Thoracic aorta (tissue), 2 donors: ENCODE data around the gene FGF23. TPM values are rescaled to one million over a fixed set of nuclear protein-coding genes. Genes with fewer than 3 reads are reported as not detected.

Experiments used
- ATAC-seq: fragments of 150-250 bp; one replicate; pipeline ENCODE4 v1.8.0; 2017; ENCODE audit warnings: low read depth; ENCODE audit not compliant: insufficient number of reproducible peaks, low FRiP score
- DNase-seq: peaks from one replicate; pipeline ENCODE4 v3.0.0-alpha.2; 2020; ENCODE audit warnings: low spot score
- H3K27ac ChIP-seq, 2 donors: fragments of 200-600 bp; sonication (generic); 1 replicate in 1 of 2; 2 replicates in 1 of 2; pipeline ENCODE4 v1.5.1; 2016; ENCODE audit warnings: mild to moderate bottlenecking in 2 of 2, moderate library complexity in 2 of 2
- H3K27me3 ChIP-seq: fragments of 200-600 bp; sonication (generic); replicated peaks from 2 replicates; pipeline ENCODE4 v1.6.0; 2016; ENCODE audit warnings: mild to moderate bottlenecking; ENCODE audit not compliant: insufficient read depth
- H3K36me3 ChIP-seq: fragments of 200-600 bp; sonication (generic); one replicate; pipeline ENCODE4 v1.5.1; 2016
- H3K4me1 ChIP-seq, 2 donors: fragments of 200-600 bp; sonication (generic); 1 replicate in 1 of 2; 2 replicates in 1 of 2; pipeline versions ENCODE4 v1.5.1 to v1.6.0; 2016; ENCODE audit warnings: low read depth in 2 of 2, mild to moderate bottlenecking in 1 of 2; ENCODE audit not compliant: control insufficient read depth in 1 of 2
- H3K4me3 ChIP-seq: fragments of 200-600 bp; sonication (generic); 2 replicates; pipeline ENCODE4 v1.5.1; 2016; ENCODE audit warnings: mild to moderate bottlenecking
- H3K9me3 ChIP-seq: fragments of 200-600 bp; sonication (generic); 2 replicates; pipeline ENCODE4 v1.5.1; 2016
- CTCF ChIP-seq: fragments of 200-600 bp; sonication (generic); IDR thresholded peaks from one replicate; pipeline ENCODE4 v1.5.1; 2019; ENCODE audit warnings: antibody characterized with exemption
- total RNA-seq, 2 donors: library from RNA; depleted of rRNA; stranded (reverse); fragments of >200 nt; gene quantifications; one replicate each; pipeline versions ENCODE4 v1.1.0 to v1.2.3, GENCODE V29; 2016

The FGF23 gene
- total RNA-seq, 2 donors from 2014 or later, result not detected

DNA sequence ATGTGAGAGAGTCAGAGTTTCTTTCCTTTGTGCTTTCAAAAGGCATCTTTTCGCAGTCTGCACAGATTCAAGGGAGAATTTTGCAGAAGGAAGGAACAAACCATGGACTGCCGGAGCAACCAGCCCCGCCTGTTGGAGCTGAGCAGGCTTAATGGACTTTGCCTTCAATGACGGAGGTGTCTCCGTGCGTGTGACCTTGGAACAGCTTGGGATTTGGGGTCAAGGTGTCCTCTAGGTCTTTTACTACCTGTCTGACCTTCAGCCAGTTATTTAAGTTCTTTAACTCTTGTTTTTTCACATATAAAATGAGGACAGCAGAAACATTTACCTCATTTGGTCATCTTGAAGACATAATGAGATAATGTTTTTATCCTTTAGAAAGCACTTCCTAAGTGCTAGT is 4.1 kb downstream of the FGF23 start:
- no peaks in the 10 kb centered on the region for H3K4me1 ChIP-seq
- no peak overlapping the region for H3K4me3 ChIP-seq
- no peaks in the 10 kb centered on the region for H3K9me3 ChIP-seq
- ATAC-seq (no peak), DNase-seq (no peak)
- H3K27me3 ChIP-seq, result no peaks in the 10 kb centered on the region
- H3K27ac ChIP-seq, result no peak overlapping the region
- TF ChIP-seq CTCF, result no peak
- H3K36me3 ChIP-seq, result no peaks in the 10 kb centered on the region

- no peak for TF ChIP-seq CTCF
- H3K9me3 ChIP-seq, result no peaks in the 10 kb centered on the region
- ATAC-seq (no peak), DNase-seq (no peak)
- H3K27ac ChIP-seq, result no peak overlapping the region
- H3K27me3 ChIP-seq, result no peaks in the 10 kb centered on the region
- no peak overlapping the region for H3K4me3 ChIP-seq
- H3K4me1 ChIP-seq, result no peaks in the 10 kb centered on the region
- H3K36me3 ChIP-seq, result no peaks in the 10 kb centered on the region
These were observed 6.9 kb downstream of the FGF23 start for GRCh38 chr12:4372653-4373052.

- DNase-seq, result no peak
These were observed 9.2 kb downstream of the FGF23 start for GRCh38 chr12:4370265-4370664.

DNA sequence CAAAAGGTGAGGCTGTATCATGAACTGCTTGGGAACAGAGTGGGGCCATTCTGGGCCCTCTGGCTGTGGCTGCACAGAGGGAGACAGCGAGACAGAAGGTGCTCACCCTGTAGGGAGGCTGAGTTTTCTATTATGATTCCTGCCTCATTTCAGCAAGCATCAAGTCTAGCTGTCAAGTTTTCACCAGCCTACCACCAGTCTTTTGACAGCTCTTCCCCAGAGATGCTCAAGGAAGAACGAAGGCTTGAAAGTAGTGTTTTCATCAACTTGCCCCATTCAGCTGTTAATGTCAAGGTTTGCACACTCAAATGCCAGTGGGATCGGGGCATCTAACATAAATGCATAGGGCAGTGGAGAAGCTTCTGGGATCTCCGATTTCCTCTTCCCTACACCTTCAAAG is 10.0 kb downstream of the FGF23 start:
- no peak overlapping the region for H3K4me3 ChIP-seq
- no peak for TF ChIP-seq CTCF
- no peak for DNase-seq
- no peaks in the 10 kb centered on the region for H3K36me3 ChIP-seq
- no peaks in the 10 kb centered on the region for H3K9me3 ChIP-seq
- H3K4me1 ChIP-seq, result no peaks in the 10 kb centered on the region
- no peaks in the 10 kb centered on the region for H3K27me3 ChIP-seq
- no peak for ATAC-seq
- no peak overlapping the region for H3K27ac ChIP-seq

More at GRCh38 chr12:4370265-4370664, 9.2 kb downstream of the FGF23 start:
- Histone ChIP-seq H3K36me3 (no peaks in the 10 kb centered on the region), H3K9me3 (no peaks in the 10 kb centered on the region), H3K27ac (no peak overlapping the region), H3K4me1 (no peaks in the 10 kb centered on the region), H3K27me3 (no peaks in the 10 kb centered on the region), H3K4me3 (no peak overlapping the region)
- TF ChIP-seq CTCF, result no peak
- no peak for ATAC-seq

DNA sequence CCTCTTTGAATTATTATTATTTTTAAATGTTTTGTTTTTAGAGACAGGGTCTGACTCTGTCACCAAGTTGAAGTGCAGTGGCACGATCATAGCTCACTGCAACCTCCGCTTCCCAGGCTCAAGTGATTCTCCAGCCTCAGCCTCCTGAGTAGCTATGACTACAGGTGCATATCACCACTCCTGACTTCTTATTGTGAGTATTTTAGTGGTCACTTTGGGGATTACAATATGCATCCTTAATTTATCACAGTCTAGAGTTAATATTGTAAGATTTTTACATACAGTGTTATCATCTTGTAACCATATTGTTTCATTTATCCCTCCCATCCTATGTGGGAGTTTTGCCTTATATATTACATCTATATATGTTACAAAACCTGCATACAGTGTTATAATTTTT is 13.4 kb downstream of the FGF23 start:
- Histone ChIP-seq H3K27ac (no peak overlapping the region), H3K27me3 (no peaks in the 10 kb centered on the region), H3K9me3 (no peaks in the 10 kb centered on the region), H3K4me3 (no peak overlapping the region), H3K36me3 (no peaks in the 10 kb centered on the region), H3K4me1 (no peaks in the 10 kb centered on the region)
- ATAC-seq (no peak), DNase-seq (no peak)
- TF ChIP-seq CTCF, result no peak
